AG10803 (cell line): Measurements from ENCODE around the gene CBX2.

Source experiments
- DNase-seq: peaks from one replicate; pipeline ENCODE4 v3.0.0; 2010; ENCODE audit warnings: low read depth
- H3K4me3 ChIP-seq: 2 replicates; pipeline ENCODE4 v1.5.1; 2011; ENCODE audit warnings: mild to moderate bottlenecking, low read length, control low read depth
- TF ChIP-seq, protein P1 (sequence below): conservative IDR thresholded peaks from 2 replicates; pipeline ENCODE4 v1.5.1; 2011; ENCODE audit warnings: mild to moderate bottlenecking, low read length, control low read depth, inconsistent platforms

The CBX2 gene

GRCh38 chr17:79732254-79732653 lies 45.7 kb upstream of the CBX2 start:
- TF ChIP-seq, protein P1, sequence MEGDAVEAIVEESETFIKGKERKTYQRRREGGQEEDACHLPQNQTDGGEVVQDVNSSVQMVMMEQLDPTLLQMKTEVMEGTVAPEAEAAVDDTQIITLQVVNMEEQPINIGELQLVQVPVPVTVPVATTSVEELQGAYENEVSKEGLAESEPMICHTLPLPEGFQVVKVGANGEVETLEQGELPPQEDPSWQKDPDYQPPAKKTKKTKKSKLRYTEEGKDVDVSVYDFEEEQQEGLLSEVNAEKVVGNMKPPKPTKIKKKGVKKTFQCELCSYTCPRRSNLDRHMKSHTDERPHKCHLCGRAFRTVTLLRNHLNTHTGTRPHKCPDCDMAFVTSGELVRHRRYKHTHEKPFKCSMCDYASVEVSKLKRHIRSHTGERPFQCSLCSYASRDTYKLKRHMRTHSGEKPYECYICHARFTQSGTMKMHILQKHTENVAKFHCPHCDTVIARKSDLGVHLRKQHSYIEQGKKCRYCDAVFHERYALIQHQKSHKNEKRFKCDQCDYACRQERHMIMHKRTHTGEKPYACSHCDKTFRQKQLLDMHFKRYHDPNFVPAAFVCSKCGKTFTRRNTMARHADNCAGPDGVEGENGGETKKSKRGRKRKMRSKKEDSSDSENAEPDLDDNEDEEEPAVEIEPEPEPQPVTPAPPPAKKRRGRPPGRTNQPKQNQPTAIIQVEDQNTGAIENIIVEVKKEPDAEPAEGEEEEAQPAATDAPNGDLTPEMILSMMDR, result no peak
- H3K4me3 ChIP-seq, result no peak overlapping the region
- DNase-seq, result no peak

DNA sequence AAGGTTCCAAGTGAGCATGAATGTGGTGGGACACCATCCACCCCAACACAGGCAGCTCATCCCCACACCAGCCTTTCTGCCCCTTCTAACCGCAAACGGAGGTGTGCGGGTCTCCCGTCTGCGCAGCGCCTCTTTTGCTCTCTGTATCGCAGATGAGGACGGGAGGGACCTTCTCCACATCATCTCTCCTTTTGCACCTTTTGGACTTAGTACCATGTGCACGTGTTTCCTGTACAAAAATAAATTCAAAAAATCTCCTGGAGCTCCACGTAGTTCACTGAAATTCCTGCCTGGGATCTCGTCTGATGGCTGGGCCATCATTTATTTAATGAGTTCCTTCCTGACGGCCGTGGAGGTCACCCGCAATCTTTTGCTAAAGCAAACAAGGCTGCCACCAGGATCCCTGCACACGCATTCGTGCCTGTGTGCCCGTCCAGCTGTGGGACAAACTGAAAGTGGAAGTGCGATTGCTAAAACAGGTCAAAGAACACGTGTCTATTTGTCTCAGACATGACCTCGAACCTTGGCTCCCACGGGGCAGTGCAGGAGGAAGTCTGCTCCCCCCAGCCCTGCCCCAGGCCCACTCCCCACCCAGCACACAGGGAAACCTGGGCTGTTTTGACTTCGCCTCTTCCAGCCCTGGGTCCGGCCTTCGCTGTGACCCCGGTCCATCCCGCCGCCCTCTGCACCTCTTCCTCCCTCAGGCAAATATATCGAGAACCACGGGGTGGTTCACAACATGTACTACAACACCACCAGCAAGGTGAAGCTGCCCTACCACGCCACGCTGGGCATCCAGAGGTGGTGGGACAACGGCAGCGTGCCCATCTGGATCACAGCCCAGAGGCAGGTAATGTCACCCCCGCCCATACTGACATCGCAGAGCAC lies 44.9 kb upstream of the CBX2 start:
- TF ChIP-seq, protein P1, result no peak
- no peak for DNase-seq
- H3K4me3 ChIP-seq, result no peak overlapping the region

- DNase-seq, result no peak
- TF ChIP-seq, protein P1, result no peak
- H3K4me3 ChIP-seq, result no peak overlapping the region
Observed at GRCh38 chr17:79733692-79734070, 44.3 kb upstream of the CBX2 start.

- DNase-seq, result no peak
- no peak overlapping the region for H3K4me3 ChIP-seq
- TF ChIP-seq, protein P1, result no peak
Observed at GRCh38 chr17:79735096-79735495, 42.9 kb upstream of the CBX2 start.

DNA sequence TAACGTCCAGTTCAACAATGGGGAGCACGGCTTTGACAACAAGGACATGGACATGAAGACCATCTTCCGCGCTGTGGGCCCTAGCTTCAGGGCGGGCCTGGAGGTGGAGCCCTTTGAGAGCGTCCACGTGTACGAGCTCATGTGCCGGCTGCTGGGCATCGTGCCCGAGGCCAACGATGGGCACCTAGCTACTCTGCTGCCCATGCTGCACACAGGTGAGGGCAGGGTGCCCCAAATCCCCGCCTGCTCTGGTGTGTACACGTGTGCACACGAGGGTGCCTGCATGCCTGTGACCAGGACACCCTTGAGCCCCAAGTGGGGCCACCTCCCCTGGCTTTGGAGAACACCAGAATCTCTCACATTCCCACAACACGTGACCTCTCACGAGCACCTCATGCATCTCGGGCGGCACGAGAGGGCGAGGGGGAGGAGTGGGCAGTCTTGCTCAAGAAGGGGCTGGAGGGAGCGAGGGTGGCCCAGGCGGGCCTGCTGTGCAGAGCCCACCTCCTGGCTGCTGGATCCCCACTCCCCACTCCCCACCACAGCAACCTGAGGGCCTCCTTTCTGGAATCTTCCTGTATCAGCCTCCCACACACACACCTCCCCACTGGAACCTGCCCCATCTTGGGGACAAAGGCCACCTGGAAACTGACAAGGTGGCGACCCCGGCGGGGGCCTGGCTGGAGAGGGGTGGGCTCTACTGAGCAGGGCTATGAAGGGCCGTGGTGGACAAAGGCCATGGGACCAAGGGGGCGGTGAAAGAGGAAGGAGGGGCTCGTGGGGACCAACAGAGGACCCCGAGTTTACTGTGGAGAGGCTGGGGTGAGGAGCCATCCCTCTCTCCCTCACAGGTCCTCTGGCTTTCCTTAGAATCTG lies 40.7 kb upstream of the CBX2 start:
- DNase-seq, result no peak
- TF ChIP-seq, protein P1, result no peak
- H3K4me3 ChIP-seq, result no peak overlapping the region

GRCh38 chr17:79737922-79738578 lies 39.9 kb upstream of the CBX2 start:
- TF ChIP-seq, protein P1, result no peak
- H3K4me3 ChIP-seq, result no peak overlapping the region
- no peak for DNase-seq
